HL-60 (cell line): ENCODE results near the gene MPV17L.
"Not testable (repeated sequence)": the region's sequence is repeated elsewhere in the genome, so short reads cannot be mapped to it uniquely, and the experiment has no call there.

Experiments used
- DNase-seq, 2 experiments: peaks; one replicate each; pipeline ENCODE4 v3.0.0-alpha.2; 2010 to 2020; ENCODE audit warnings: low read depth in 1 of 2, low spot score in 1 of 2
- H3K27ac ChIP-seq: fragments of 250-450 bp; sonication (Bioruptor Pico); replicated peaks from 2 replicates; pipeline ENCODE4 v1.5.1; 2020; ENCODE audit warnings: mild to moderate bottlenecking, moderate library complexity
- H3K27me3 ChIP-seq: fragments of 250-450 bp; sonication (Bioruptor Pico); 2 replicates; pipeline ENCODE4 v1.5.1; 2021; ENCODE audit warnings: mild to moderate bottlenecking, moderate library complexity; ENCODE audit not compliant: insufficient read depth, poor library complexity, severe bottlenecking
- H3K4me3 ChIP-seq: replicated peaks from 2 replicates; pipeline ENCODE4 v1.5.1; 2011; ENCODE audit warnings: mild to moderate bottlenecking, control low read depth, low read length; ENCODE audit not compliant: insufficient read depth
- long read RNA-seq: library from polyadenylated mRNA; unstranded; transcript quantifications from one replicate; pipeline ENCODE4 v2.0.0, GENCODE V29; 2020

Gene MPV17L
- long read RNA-seq: 0 reads

DNA sequence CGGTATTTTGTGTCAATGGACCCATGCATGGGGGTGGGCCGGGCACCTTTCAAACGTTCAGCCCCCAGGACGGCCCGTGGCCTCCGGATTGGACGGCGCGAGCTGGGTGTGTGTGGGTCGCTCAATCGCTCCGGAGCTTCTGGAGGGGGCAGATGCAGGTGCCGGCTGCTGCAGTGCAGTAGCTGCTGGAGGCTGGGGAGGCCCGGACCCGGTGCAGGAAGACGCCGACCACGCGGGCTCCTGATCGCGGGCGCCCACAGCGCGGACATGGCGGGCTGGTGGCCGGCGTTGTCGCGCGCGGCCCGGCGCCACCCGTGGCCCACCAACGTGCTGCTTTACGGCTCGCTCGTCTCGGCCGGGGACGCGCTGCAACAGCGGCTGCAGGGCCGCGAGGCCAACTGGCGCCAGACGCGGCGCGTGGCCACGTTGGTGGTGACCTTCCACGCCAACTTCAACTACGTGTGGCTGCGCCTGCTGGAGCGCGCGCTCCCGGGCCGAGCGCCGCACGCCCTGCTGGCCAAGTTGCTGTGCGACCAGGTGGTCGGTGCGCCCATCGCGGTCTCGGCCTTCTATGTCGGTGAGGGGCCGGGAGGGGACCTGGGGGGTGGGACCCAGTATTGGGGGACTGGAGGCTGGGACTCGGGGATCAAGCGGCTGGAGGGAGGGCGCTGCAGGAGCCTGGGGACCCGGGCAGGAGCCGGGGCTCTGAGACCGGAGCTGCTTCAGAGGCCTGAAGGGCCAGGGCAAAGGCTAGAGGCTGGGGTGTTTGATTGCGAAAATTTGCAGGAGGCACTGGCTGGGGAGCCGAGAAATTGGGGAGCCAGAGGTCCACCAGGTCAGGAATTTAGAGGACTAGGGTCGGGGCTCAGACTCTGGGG lies at the start of gene MPV17L:
Gene MPV17L (plus strand): TSS at position 124 of the 878 bp plus-strand sequence. CDS start 144 bp downstream, at position 268.
- not testable (repeated sequence) for H3K27me3 ChIP-seq, H3K27ac ChIP-seq, H3K4me3 ChIP-seq, DNase-seq

- not testable (repeated sequence) for DNase-seq, H3K27ac ChIP-seq, H3K4me3 ChIP-seq, H3K27me3 ChIP-seq
These were observed 46.8 kb upstream of the MPV17L start for GRCh38 chr16:15348721-15349120.

DNA sequence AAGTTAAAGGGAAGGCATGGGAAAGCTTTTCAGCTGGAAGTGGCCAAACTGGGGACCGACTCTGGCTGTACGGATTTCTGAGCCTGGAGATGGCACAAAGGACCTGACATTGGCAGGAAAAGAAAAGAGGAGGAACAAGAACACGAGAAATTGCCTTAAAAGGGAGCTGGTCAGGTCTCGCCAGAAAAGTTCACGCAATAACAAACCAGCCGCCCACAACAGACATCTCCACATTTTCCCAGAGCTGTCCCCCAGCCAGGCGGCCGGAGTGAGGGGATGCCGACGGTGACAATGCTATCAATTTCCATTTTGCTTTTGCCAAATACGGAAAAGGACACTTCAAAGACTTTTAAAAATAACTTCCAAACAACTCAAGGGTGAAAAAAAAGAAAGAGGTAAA lies 44.3 kb upstream of the MPV17L start:
- H3K27ac ChIP-seq, DNase-seq, H3K27me3 ChIP-seq, H3K4me3 ChIP-seq: not testable (repeated sequence)

GRCh38 chr16:15351745-15352144 lies 43.8 kb upstream of the MPV17L start:
- not testable (repeated sequence) for H3K27me3 ChIP-seq, DNase-seq, H3K27ac ChIP-seq

DNA sequence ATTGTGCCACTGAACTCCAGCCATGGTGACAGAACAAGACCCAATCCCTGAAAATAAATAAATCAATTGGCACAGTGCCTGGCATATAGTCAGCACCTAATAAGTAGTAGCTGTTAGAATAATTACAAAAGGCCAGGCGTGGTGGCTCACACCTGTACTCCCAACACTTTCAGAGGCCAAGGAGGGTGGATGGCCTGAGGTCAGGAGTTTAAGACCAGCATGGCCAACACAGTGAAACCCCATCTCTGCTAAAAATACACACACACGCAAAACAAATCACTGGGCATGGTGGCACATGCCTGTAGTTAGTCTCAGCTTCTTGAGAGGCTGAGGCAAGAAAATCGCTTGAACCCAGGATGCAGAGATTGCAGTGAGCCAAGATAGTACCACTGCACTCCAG lies 42.7 kb upstream of the MPV17L start:
- H3K27me3 ChIP-seq, H3K4me3 ChIP-seq, H3K27ac ChIP-seq, DNase-seq: not testable (repeated sequence)

More at GRCh38 chr16:15351745-15352144, 43.8 kb upstream of the MPV17L start:
- not testable (repeated sequence) for H3K4me3 ChIP-seq

DNA sequence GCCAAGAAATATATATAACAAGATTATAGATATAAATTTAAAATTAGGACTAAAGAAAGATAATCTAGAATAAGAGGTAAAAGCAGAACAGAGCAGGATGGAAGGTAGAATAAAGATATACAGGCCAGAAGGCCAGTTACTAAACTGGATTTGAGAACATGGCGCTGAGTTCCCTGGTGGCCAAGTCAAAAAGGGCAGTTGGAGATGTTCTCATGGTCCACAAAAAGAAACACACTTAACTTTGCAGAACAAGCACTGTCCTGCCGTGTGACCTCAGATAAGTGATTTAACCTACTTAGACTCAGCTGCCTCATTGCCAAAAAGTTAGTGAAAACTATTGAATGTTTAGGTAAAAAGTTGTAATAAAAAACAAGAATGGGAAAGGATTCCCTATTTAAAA lies 40.7 kb upstream of the MPV17L start:
- H3K4me3 ChIP-seq, H3K27ac ChIP-seq, H3K27me3 ChIP-seq, DNase-seq: not testable (repeated sequence)

GRCh38 chr16:15357495-15357894 lies 38.1 kb upstream of the MPV17L start:
- H3K27ac ChIP-seq, DNase-seq, H3K4me3 ChIP-seq, H3K27me3 ChIP-seq: not testable (repeated sequence)

DNA sequence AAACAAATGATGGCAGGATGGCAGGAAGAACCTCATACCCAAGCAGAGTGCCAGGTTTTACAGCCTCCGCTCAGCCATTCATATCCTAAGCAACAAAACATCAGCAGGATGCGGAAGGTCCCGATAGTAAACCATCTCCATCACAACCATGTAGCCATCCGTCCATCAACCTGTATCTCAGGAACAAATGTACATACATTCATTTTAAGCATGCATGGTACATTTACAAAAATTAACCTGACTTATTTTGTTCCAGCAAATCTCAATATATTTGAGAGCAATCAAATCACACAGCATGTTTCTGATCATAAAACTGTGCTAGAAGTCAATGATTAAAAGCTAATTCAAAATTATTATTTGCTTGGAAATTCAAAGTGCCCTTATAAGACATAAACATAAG lies 17.4 kb upstream of the MPV17L start, which contains the start of gene NPIPA5:
Gene NPIPA5 (minus strand): TSS at position 101 of the 400 bp plus-strand sequence. CDS start 0 bp downstream, at position 101.
- not testable (repeated sequence) for H3K4me3 ChIP-seq, H3K27me3 ChIP-seq, H3K27ac ChIP-seq, DNase-seq

- not testable (repeated sequence) for H3K27ac ChIP-seq, H3K4me3 ChIP-seq, DNase-seq, H3K27me3 ChIP-seq
These were observed 12.7 kb upstream of the MPV17L start for GRCh38 chr16:15382810-15383209.

DNA sequence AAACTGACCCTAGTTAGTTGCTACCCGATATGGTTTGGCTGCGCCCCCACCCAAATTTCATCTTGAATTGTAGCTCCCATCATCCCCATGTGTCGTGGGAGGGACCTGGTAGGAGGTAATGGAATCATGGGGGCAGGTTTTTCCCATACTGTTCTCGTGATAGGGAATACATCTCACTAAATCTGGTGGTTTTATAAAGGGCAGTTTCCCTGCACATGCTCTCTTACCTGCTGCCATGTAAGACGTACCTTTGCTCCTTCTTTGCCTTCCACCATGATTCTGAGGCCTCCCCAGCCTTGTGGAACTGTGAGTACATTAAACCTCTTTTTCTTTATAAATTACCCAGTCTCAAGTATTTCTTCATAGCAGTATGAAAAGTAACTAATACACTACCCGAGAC lies 7.5 kb upstream of the MPV17L start:
- DNase-seq, H3K27me3 ChIP-seq, H3K4me3 ChIP-seq, H3K27ac ChIP-seq: not testable (repeated sequence)

DNA sequence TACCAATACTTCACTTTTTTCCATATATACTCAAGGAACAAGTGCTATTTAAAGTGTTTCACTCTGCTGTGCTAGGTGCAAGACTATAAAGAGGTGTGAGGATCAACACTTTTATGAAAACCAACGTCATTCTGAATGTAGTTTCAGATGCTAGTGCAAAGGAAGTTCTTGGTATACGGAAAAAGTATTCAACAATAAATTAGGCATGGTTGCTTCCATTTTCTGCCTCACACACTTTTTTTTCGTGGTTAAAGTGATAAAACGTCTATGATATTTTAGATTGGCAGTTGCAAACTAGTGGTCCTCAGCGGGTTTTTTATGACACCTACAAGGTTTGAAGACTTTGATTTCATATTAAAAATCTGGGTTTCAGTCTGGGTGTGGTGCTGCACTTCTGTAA lies 5.6 kb upstream of the MPV17L start:
- DNase-seq, H3K27me3 ChIP-seq, H3K4me3 ChIP-seq, H3K27ac ChIP-seq: not testable (repeated sequence)

GRCh38 chr16:15393025-15393424 lies 2.5 kb upstream of the MPV17L start:
- not testable (repeated sequence) for DNase-seq, H3K4me3 ChIP-seq, H3K27me3 ChIP-seq, H3K27ac ChIP-seq

- H3K27me3 ChIP-seq, DNase-seq, H3K4me3 ChIP-seq, H3K27ac ChIP-seq: not testable (repeated sequence)
These were observed 915 bp downstream of the MPV17L start for GRCh38 chr16:15396509-15396829.
